Measurements from ENCODE around the gene C19orf44. TPM values are rescaled to one million over a fixed set of nuclear protein-coding genes. Genes with fewer than 3 reads are reported as not detected.
"Not testable (repeated sequence)": the region's sequence is repeated elsewhere in the genome, so short reads cannot be mapped to it uniquely, and the experiment has no call there.

The C19orf44 gene
- total RNA-seq, 1 donor from 2014 or later, result 12.3 TPM

- Mint-ChIP-seq H3K36me3 (ENCODE audit: insufficient read depth) (peaks cover 17% of the 10 kb centered on the region), H3K27me3 (no peaks in the 10 kb centered on the region), H3K4me1 (ENCODE audit: low read depth) (no peaks in the 10 kb centered on the region), H3K27ac (no peak overlapping the region), H3K9me3 (ENCODE audit: low read depth) (no peaks in the 10 kb centered on the region), H3K4me3 (ENCODE audit: low read depth) (no peak overlapping the region)
- no peak for DNase-seq (ENCODE audit: low spot score, unreplicated experiment)
- TF ChIP-seq CTCF (IDR thresholded peaks at IDR 0.05; ENCODE audit: unreplicated experiment), result no peak
Measured at GRCh38 chr19:16504271-16504670, 8.1 kb downstream of the C19orf44 start.

GRCh38 chr19:16506161-16506560 lies 10.0 kb downstream of the C19orf44 start:
- not testable (repeated sequence) for H3K27me3 Mint-ChIP-seq; H3K27ac Mint-ChIP-seq; H3K9me3 Mint-ChIP-seq (ENCODE audit: low read depth); DNase-seq (ENCODE audit: low spot score, unreplicated experiment); H3K4me3 Mint-ChIP-seq (ENCODE audit: low read depth); H3K4me1 Mint-ChIP-seq (ENCODE audit: low read depth)
- H3K36me3 Mint-ChIP-seq (ENCODE audit: insufficient read depth), result peaks cover 17% of the 10 kb centered on the region

GRCh38 chr19:16506961-16507360 lies 10.8 kb downstream of the C19orf44 start:
- TF ChIP-seq CTCF (IDR thresholded peaks at IDR 0.05; ENCODE audit: unreplicated experiment), result no peak
- H3K27ac Mint-ChIP-seq, result no peak overlapping the region
- H3K4me1 Mint-ChIP-seq (ENCODE audit: low read depth), result no peaks in the 10 kb centered on the region
- no peaks in the 10 kb centered on the region for H3K9me3 Mint-ChIP-seq (ENCODE audit: low read depth)
- peaks cover 16% of the 10 kb centered on the region for H3K36me3 Mint-ChIP-seq (ENCODE audit: insufficient read depth)
- DNase-seq (ENCODE audit: low spot score, unreplicated experiment), result no peak
- H3K27me3 Mint-ChIP-seq, result no peaks in the 10 kb centered on the region
- H3K4me3 Mint-ChIP-seq (ENCODE audit: low read depth), result no peak overlapping the region

- Mint-ChIP-seq H3K4me3 (ENCODE audit: low read depth) (no peak overlapping the region), H3K36me3 (ENCODE audit: insufficient read depth) (peaks cover 18% of the 10 kb centered on the region), H3K27ac (no peak overlapping the region), H3K9me3 (ENCODE audit: low read depth) (no peaks in the 10 kb centered on the region), H3K27me3 (no peaks in the 10 kb centered on the region), H3K4me1 (ENCODE audit: low read depth) (no peaks in the 10 kb centered on the region)
- DNase-seq (ENCODE audit: low spot score, unreplicated experiment), result no peak
- TF ChIP-seq CTCF (IDR thresholded peaks at IDR 0.05; ENCODE audit: unreplicated experiment), result no peak
Measured at GRCh38 chr19:16508546-16508945, 12.4 kb downstream of the C19orf44 start.

- Mint-ChIP-seq H3K9me3 (ENCODE audit: low read depth) (no peaks in the 10 kb centered on the region), H3K4me1 (ENCODE audit: low read depth) (no peaks in the 10 kb centered on the region), H3K27ac (no peak overlapping the region), H3K4me3 (ENCODE audit: low read depth) (no peak overlapping the region), H3K27me3 (no peaks in the 10 kb centered on the region), H3K36me3 (ENCODE audit: insufficient read depth) (peaks cover 16% of the 10 kb centered on the region)
- DNase-seq (ENCODE audit: low spot score, unreplicated experiment), result no peak
- no peak for TF ChIP-seq CTCF (IDR thresholded peaks at IDR 0.05; ENCODE audit: unreplicated experiment)
Measured at GRCh38 chr19:16509141-16510061, 13.2 kb downstream of the C19orf44 start.

GRCh38 chr19:16512611-16513010 lies 16.4 kb downstream of the C19orf44 start:
- peaks cover 10% of the 10 kb centered on the region for H3K36me3 Mint-ChIP-seq (ENCODE audit: insufficient read depth)
- not testable (repeated sequence) for H3K4me3 Mint-ChIP-seq (ENCODE audit: low read depth); DNase-seq (ENCODE audit: low spot score, unreplicated experiment); H3K27me3 Mint-ChIP-seq; H3K27ac Mint-ChIP-seq; H3K4me1 Mint-ChIP-seq (ENCODE audit: low read depth); H3K9me3 Mint-ChIP-seq (ENCODE audit: low read depth)

Measured in progenitor cell of endocrine pancreas (in vitro differentiated cells).